CD4-positive, alpha-beta T cell treated with Interleukin-4 for 1 hour (primary cell): ENCODE results near the gene SS18L1.
A peak's percentile ranks its signal among the peaks of the same experiment; 100 is the strongest.
"Not testable (repeated sequence)": the region's sequence is repeated elsewhere in the genome, so short reads cannot be mapped to it uniquely, and the experiment has no call there.

Source experiments
- DNase-seq, 2 donors: peaks; one replicate each; pipeline ENCODE4 v3.0.0-alpha.2; 2020 to 2022

The SS18L1 gene

GRCh38 chr20:62143081-62143956, at the start of gene SS18L1, which contains the start of gene PSMA7:
TSS of gene SS18L1 (plus strand) at chr20:62143769. CDS start at chr20:62143821, 52 bp downstream.
TSS of gene PSMA7 (minus strand) at chr20:62143394. CDS start at chr20:62143303, 91 bp downstream.
- DNase-seq, result peak; percentile 82 to 87

- DNase-seq, result no peak
Measured at GRCh38 chr20:62096421-62097380, 46.9 kb upstream of the SS18L1 start.

- no peak for DNase-seq
Measured at GRCh38 chr20:62097881-62098407, 45.6 kb upstream of the SS18L1 start.

- no peak for DNase-seq
Measured at GRCh38 chr20:62101078-62101477, 42.5 kb upstream of the SS18L1 start.

GRCh38 chr20:62103508-62104233, 39.9 kb upstream of the SS18L1 start:
- DNase-seq, result no peak

- no peak for DNase-seq
Measured at GRCh38 chr20:62104234-62104789, 39.3 kb upstream of the SS18L1 start.

- DNase-seq, result no peak
Measured at GRCh38 chr20:62104791-62105345, 38.7 kb upstream of the SS18L1 start.

GRCh38 chr20:62105592-62105991, 38.0 kb upstream of the SS18L1 start:
- DNase-seq, result no peak

- DNase-seq, result no peak
Measured at GRCh38 chr20:62111148-62111547, 32.4 kb upstream of the SS18L1 start.

- no peak for DNase-seq
Measured at GRCh38 chr20:62112368-62112767, 31.2 kb upstream of the SS18L1 start.

GRCh38 chr20:62114894-62115293, 28.7 kb upstream of the SS18L1 start:
- DNase-seq, result no peak

- not testable (repeated sequence) for DNase-seq
Measured at GRCh38 chr20:62115800-62116407, 27.7 kb upstream of the SS18L1 start.

- DNase-seq, result no peak
Measured at GRCh38 chr20:62116558-62117361, 26.8 kb upstream of the SS18L1 start.

GRCh38 chr20:62117362-62117646, 26.3 kb upstream of the SS18L1 start:
- DNase-seq, result no peak

- peak; percentile 82 to 85 for DNase-seq
Measured at GRCh38 chr20:62117658-62118057, 25.9 kb upstream of the SS18L1 start.

GRCh38 chr20:62118113-62119043, 25.2 kb upstream of the SS18L1 start:
- DNase-seq, result no peak

GRCh38 chr20:62119115-62119514, 24.5 kb upstream of the SS18L1 start:
- no peak for DNase-seq

- DNase-seq, result no peak
Measured at GRCh38 chr20:62119591-62120364, 23.8 kb upstream of the SS18L1 start.

GRCh38 chr20:62120365-62120762, 23.2 kb upstream of the SS18L1 start:
- DNase-seq, result no peak
